HG03457 (cell line): ENCODE results near the gene NME1.
"Not testable (repeated sequence)": the region's sequence is repeated elsewhere in the genome, so short reads cannot be mapped to it uniquely, and the experiment has no call there.

Experiments
- ATAC-seq: cut with Tn5 transposase; IDR thresholded peaks from one replicate; pipeline ENCODE4 v1.9.1; 2021; ENCODE audit warnings: moderate number of reproducible peaks; ENCODE audit not compliant: unreplicated experiment

The NME1 gene

DNA sequence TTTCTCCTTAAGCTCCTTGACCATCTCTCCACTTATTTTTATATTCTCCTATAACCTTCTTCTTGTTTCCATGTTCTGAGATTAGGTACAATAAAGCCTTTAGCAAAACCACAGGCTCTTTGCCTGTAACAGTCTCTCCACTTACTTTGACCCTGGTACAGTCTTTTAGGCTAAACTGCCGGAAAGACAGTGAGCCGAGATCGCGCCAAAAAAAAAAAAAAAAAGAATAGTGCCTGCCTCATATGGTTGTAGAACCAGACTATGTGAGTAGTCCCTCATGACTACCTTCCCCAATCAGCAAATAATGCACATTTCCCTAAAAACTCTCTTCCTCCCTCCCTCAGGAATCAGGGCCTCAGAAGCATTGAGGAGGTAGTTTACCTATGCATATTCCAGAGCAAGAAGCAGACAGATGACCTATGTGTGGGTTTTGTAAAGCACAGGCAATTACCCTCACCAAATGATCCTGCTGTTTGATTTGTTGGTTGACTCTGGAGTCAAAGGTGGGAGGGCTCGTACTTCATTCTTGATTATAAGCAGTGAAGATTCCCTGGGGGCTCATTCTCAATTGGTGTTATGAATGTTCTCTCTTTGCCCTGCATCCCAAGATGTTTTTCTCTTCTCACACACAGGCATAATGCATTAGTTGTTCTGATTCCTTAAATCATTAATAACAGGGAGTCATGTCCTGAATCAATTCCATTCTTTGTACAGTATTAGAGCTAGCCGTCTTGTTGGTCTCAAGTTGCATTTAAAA is 8.9 kb upstream of the NME1 start:
- no peak for ATAC-seq

DNA sequence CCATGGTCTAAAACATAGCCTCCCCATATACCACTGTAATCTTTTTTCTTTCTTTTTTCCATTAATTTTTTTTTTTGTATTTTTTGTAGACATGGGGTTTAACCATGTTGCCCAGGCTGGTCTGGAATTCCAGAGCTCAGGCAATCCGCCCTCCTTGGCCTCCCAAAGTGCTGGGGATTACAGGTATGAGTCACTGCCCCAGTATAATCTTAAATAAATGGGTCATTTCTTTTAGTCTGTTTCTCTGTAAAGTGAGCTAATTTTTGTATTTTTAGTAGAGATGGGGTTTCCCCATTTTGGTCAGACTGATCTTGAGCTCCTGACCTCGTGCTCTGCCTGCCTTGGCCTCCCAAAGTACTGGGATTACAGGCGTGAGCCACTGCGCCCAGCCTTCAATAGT is 5.7 kb upstream of the NME1 start:
- no peak for ATAC-seq

DNA sequence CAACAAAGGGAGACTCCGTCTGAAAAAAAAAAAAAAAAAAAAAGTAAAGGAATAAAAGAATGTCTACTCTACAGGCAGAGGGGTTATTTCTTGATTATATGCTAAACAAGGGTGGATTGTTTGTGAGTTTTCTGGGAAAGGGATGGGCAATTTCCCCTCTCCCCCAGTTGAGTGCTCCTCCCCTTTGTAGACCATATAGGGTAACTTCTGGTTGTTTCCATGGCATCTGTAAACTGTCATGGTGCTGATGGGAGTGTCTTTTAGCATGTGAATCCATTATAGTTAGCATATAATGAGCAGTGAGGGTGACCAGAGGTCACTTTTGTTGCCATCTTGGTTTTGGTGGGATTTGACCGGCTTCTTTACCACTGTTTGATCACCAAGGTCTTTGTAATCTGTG is 4.2 kb upstream of the NME1 start:
- no peak for ATAC-seq

DNA sequence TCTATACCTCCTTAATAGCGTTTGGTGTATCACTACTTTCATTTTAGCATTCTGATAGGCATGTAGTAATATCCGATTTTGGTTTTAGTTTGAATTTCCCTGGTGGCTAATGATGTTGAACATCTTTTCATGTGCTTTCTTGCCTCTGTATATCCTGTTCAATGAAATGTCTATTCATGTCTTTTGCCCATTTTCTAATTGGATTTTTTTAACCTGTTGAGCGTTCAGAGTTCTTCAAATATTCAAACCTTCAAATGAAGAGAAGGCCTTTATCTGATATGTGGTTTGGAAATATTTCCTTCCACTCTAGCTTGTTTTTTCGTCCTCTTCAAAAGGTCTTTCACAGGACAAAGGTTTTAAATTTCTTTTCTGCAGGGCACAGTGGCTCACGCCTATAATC is 2.4 kb upstream of the NME1 start:
- no peak for ATAC-seq

DNA sequence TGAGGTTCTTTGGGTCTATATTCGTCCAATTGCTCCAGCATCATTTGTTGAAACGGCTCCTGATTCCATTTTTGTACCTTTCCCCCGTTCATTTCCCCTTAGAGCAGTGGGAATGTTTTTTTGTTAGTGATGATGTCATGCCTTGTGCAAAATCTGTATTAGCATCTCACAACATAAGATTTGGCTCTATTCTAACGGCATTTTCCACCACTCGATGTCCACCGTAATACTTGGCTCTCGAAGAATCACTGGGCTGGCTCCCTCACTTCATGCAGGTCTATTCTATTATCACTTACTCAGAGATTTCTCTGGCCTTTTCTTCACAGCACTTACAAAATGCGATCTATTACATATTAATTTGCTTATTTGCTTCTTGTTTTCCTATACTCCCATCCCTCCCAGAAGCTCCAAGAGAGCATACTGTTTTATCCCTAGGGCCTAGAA is 571 bp upstream of the NME1 start:
- ATAC-seq, result no peak

GRCh38 chr17:51154176-51154575 is 817 bp downstream of the NME1 start:
- ATAC-seq, result no peak

DNA sequence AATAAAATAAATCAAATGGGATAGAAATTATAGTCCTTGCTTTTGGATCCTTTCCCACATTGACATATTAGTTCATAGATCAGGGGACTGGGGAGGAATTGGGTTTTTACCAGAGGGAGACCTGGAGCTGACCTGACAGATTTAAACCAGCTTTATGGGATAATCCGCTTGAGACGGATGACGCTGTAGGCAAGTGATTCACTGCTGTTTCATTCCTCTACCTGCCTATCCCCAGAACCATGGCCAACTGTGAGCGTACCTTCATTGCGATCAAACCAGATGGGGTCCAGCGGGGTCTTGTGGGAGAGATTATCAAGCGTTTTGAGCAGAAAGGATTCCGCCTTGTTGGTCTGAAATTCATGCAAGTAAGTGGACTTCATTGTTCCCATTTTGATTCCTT is 2.1 kb downstream of the NME1 start:
- ATAC-seq, result no peak

DNA sequence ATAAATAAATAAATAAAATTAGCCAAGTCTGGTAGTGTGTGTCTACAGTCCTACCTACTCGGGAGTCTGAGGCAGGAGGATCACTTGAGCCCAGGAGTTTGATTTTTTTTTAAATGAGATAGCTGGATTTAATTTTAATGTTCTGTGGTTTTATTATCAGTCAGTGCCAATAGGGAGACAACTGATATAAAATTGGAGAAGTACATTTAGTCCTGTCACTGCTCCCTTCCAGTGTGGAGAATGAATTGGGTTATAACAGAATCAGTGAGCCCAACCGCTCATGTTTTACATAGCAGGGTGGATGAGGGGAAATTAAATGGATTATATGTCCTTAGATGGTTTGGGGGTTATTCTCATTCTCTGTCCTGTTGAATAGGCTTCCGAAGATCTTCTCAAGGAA is 6.2 kb downstream of the NME1 start:
- no peak for ATAC-seq

DNA sequence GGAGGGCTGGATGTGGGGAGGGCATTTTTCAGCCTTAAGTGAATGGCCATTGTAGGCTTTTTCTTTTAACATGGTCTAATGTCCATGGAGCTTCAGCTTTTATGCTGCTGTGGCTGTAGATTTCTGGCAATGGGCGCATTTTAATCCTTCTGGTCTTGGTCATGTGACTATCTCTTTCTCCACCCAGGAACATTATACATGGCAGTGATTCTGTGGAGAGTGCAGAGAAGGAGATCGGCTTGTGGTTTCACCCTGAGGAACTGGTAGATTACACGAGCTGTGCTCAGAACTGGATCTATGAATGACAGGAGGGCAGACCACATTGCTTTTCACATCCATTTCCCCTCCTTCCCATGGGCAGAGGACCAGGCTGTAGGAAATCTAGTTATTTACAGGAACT is 8.2 kb downstream of the NME1 start:
- ATAC-seq, result no peak

DNA sequence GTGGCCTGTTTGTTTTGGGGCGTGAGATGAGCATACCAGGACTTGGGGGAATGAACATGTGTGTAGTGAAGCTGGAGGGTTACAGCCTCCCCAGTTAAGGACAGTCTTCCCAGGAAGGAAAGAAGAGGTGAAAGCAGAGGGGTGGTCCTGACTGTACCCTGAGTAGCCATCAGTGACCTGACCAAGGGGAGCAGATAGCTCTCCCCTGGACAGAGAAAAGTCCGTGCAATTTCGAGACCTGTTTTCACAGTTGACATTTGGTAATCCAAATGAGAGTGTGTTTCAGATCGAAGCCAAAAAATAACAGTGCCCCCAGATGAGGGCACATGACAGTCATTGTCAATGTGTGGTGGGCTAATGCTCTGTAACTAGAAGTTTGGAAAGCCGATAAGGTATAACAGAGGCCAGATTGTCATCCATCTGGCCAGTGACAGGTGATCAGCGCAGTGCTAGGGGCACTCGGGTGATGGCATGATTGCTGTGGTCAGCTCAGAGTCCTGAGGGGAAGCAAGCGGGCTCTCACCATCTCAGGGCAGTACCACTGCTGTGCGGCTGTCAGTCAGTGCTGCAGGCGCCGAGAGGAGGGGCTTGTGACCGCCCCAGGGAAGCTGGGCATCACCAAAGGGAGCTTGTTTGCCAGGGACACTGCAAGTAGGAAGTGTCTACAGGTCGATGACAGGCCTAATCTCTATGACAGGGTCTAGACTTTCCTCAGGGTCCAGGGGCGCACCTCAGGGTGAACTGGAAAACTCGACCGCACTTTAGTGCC is 11.7 kb downstream of the NME1 start:
- no peak for ATAC-seq

DNA sequence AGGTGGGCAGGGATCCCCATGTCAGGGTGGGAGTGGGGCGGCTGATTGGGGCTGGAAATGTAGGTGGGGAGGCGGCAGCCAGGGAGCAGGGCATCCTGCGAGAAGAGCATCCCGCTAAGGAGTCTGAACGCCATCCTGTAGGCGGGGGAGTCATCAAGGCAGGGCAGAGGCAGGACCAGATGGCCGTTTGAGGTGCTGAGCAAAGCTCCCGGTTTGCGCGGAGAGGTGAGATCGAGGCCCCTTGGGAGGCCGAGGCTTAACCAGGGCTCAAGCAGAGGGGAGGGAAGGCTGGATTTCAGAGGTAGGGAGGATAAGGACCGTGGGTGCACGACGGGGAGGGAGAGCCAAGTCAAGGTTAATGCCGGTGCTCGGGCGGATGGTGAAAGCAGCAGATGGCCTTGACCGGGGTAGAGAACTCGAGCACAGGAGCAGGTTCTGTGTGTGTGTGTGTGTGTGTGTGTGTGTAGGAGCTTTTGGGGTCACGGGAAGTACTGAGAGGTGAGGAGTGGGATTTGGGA is 12.4 kb downstream of the NME1 start:
- ATAC-seq, result peak; percentile 15

- peak; percentile 71 for ATAC-seq
Observed at GRCh38 chr17:51166198-51166986, 13.0 kb downstream of the NME1 start, which contains the start of gene NME2. TSS of gene NME2 (plus strand) at chr17:51166411. CDS start at chr17:51166831, 420 bp downstream.

GRCh38 chr17:51166987-51167931 is 13.9 kb downstream of the NME1 start:
- peak; percentile 39 for ATAC-seq

DNA sequence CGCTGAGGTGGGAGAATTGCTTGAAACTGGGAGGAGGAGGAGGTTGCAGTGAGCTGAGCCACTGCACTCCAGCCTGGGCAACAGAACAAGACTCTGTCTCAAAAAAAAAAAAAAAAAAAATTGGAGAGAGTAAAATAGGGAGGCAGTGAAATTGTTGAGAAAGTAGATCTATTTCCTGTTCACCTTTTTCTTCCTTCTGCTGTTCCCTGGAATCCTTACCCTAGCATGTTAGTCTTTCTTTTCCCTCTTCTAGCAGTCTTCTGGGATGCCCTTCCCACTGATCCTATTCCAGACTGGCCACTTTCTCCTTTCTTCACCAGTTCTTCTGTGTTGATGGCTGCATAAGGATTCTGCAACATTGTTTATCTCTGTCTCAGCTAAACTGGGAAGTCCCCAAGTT is 16.0 kb downstream of the NME1 start:
- ATAC-seq, result no peak

GRCh38 chr17:51170736-51171135 is 17.4 kb downstream of the NME1 start:
- ATAC-seq, result no peak

- ATAC-seq, result not testable (repeated sequence)
Observed at GRCh38 chr17:51172030-51172429, 18.7 kb downstream of the NME1 start.

GRCh38 chr17:51180486-51180885 is 27.1 kb downstream of the NME1 start:
- ATAC-seq, result no peak

- ATAC-seq, result no peak
Observed at GRCh38 chr17:51184124-51184523, 30.8 kb downstream of the NME1 start.

DNA sequence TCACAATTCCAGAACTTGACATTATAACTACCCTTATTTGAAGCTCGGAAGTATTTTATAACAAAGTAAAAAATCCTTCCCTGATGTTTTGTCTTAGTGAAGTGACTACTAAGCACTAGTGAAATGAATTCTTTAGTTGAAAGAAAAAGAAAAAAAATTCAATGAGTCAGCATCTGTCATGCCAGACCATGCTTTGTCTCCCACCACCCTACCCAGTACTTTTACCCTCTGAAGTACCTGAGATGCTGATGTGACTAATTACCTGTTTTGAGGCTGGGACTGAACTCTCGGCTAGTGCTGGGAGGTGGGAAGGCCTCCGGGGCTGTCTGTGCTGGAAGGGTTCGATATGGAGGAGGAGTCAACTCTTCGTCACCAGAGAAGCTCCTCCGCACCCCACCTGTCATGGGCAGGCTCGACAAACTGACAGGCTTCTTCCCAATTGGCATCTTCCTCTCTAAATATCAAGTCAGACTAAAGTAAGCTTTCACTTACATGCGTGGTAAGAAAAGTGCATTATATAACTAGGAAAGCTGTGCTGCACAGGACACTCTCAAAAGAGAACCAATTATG is 32.5 kb downstream of the NME1 start:
- ATAC-seq, result no peak
